Kidney (tissue), 14 donors: ENCODE data around the gene TRAP1. TPM values are rescaled to one million over a fixed set of nuclear protein-coding genes. Genes with fewer than 3 reads are reported as not detected.

ENCODE experiments used
- DNase-seq, 5 donors: peaks; one replicate each; pipeline ENCODE4 v3.0.0-alpha.2; 2013 to 2020
- FAIRE-seq: peaks from 2 replicates; lab custom pipeline; 2012; peaks lifted over from hg19 to GRCh38; lab: Jason Lieb, UNC
- H3K27ac ChIP-seq, 2 donors: one replicate each; pipeline ENCODE4 v1.7.0; 2013; ENCODE audit warnings: low read depth in 2 of 2, low read length in 2 of 2, inconsistent platforms in 1 of 2
- H3K27me3 ChIP-seq: one replicate; pipeline ENCODE4 v1.7.1; 2013; ENCODE audit warnings: low read length, inconsistent platforms; ENCODE audit not compliant: control insufficient read depth, insufficient read depth
- H3K36me3 ChIP-seq, 3 donors: one replicate each; pipeline versions ENCODE4 v1.7.0 to v1.7.1; 2013; ENCODE audit warnings: low read length in 3 of 3, control low read depth in 1 of 3, inconsistent platforms in 1 of 3; ENCODE audit not compliant: insufficient read depth in 3 of 3, control insufficient read depth in 2 of 3
- H3K4me1 ChIP-seq, 3 donors: one replicate each; pipeline versions ENCODE4 v1.7.0 to v1.7.1; 2013; ENCODE audit warnings: low read length in 3 of 3, inconsistent platforms in 1 of 3, low read depth in 1 of 3; ENCODE audit not compliant: control insufficient read depth in 2 of 3, insufficient read depth in 2 of 3
- H3K4me3 ChIP-seq, 3 donors: one replicate each; pipeline versions ENCODE4 v1.7.0 to v1.8.1; 2013; ENCODE audit warnings: low read length in 3 of 3, control low read depth in 1 of 3, inconsistent platforms in 1 of 3
- H3K9ac ChIP-seq, 3 donors: one replicate each; pipeline versions ENCODE4 v1.7.0 to v1.7.1; 2013; ENCODE audit warnings: low read length in 3 of 3, control low read depth in 1 of 3, inconsistent platforms in 1 of 3
- H3K9me3 ChIP-seq, 3 donors: one replicate each; pipeline versions ENCODE4 v1.7.0 to v1.7.1; 2013; ENCODE audit warnings: low read length in 3 of 3, control low read depth in 1 of 3, inconsistent platforms in 1 of 3; ENCODE audit not compliant: control insufficient read depth in 2 of 3, insufficient read depth in 1 of 3
- intact Hi-C: fragments of 100-400 bp; cut with DNase I; formaldehyde crosslinking; loops from one replicate; pipeline ENCODE4 v1.11.1; 2022
- polyA plus RNA-seq: library from polyadenylated mRNA; stranded (reverse); fragments of 350-450 nt; fragmentation: Illumina TruSeq; extraction: RNeasy Lipid Tissue Mini Kit (QIAGEN cat#74804); gene quantifications from one replicate; pipeline ENCODE4 v1.2.3, GENCODE V29; 2014; ENCODE audit warnings: low read depth, low replicate concordance; ENCODE audit not compliant: insufficient read depth
- total RNA-seq: library from RNA; stranded (reverse); fragmentation: NEBNext Ultra II Directional; extraction: Animal tissue kit (Norgen Biotek cat#: 25700); gene quantifications from one replicate; pipeline ENCODE4 v1.2.1, GENCODE V29; 2021
- TF ChIP-seq, protein P1 (sequence below): IDR thresholded peaks from 3 replicates; pipeline ENCODE4 v1.5.1; 2012; ENCODE audit warnings: mild to moderate bottlenecking, moderate library complexity, borderline replicate concordance; ENCODE audit not compliant: insufficient read depth; ENCODE audit errors: extremely low read depth
- donor health status: control.
- donor health status: control.
- donor health status: control.
- donor health status: control.
- donor health status: control.
- donor health status: DM: yes; HTN: yes; CAD: no.
- donor health status: Normal renal cell carcinoma (clear cell type).

TRAP1 gene
- total and polyA plus RNA-seq, 2 donors from 2014 or later: 86.3 to 88.8 TPM

DNA sequence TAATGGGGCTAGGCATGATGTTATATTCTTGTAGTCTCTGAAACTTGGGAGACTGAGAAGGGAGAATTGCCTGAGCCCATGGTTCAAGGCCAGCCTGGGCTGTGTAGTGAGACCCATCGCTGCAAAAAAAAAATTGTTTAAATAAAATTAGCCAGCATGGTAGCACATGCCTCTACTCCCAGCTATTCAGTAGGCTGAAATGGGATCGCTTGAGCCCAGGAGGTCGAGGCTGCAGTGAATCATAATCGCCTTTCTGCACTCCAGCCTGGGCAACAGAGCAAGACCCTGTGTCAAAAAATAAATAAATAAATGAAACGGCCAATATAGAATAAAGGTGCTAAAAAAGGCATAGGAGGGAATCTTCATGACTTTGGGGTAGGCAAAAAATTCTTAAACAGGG is 92.0 kb downstream of the TRAP1 start:
- DNase-seq (no peak), FAIRE-seq (no peak)
- TF ChIP-seq, protein P1, sequence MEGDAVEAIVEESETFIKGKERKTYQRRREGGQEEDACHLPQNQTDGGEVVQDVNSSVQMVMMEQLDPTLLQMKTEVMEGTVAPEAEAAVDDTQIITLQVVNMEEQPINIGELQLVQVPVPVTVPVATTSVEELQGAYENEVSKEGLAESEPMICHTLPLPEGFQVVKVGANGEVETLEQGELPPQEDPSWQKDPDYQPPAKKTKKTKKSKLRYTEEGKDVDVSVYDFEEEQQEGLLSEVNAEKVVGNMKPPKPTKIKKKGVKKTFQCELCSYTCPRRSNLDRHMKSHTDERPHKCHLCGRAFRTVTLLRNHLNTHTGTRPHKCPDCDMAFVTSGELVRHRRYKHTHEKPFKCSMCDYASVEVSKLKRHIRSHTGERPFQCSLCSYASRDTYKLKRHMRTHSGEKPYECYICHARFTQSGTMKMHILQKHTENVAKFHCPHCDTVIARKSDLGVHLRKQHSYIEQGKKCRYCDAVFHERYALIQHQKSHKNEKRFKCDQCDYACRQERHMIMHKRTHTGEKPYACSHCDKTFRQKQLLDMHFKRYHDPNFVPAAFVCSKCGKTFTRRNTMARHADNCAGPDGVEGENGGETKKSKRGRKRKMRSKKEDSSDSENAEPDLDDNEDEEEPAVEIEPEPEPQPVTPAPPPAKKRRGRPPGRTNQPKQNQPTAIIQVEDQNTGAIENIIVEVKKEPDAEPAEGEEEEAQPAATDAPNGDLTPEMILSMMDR: no peak
- Histone ChIP-seq H3K27ac (no peak overlapping the region), H3K4me1 (no peaks in the 10 kb centered on the region), H3K4me3 (no peak overlapping the region), H3K9ac (no peak overlapping the region), H3K36me3 (no peaks in the 10 kb centered on the region), H3K27me3 (no peaks in the 10 kb centered on the region), H3K9me3 (no peaks in the 10 kb centered on the region)
- intact Hi-C loops: no loop called here

DNA sequence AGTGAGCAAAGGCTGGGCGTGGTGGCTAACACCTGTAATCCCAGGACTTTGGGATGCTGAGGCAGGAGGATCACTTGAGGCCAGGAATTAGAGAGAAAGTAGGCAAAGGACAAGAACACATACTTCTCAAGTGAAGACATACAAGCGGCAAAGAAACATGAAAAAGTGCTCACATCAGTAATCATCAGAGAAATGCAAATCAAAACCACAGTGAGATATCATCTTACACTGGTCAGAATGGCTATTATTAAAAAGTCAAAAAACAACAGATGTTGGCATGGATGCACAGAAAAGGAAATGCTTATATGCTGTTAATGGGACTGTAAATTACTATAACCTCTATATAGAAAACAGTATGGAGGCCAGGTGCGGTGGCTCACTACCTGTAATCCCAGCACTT is 93.7 kb downstream of the TRAP1 start:
- H3K4me3 ChIP-seq: no peak overlapping the region
- no peaks in the 10 kb centered on the region for H3K9me3 ChIP-seq
- H3K9ac ChIP-seq: no peak overlapping the region
- intact Hi-C loops: no loop called here
- no peaks in the 10 kb centered on the region for H3K36me3 ChIP-seq
- no peaks in the 10 kb centered on the region for H3K4me1 ChIP-seq
- no peaks in the 10 kb centered on the region for H3K27me3 ChIP-seq
- TF ChIP-seq, protein P1: no peak
- FAIRE-seq (no peak), DNase-seq (peak in 1 of 5 donors; percentile 10)
- no peak overlapping the region for H3K27ac ChIP-seq

DNA sequence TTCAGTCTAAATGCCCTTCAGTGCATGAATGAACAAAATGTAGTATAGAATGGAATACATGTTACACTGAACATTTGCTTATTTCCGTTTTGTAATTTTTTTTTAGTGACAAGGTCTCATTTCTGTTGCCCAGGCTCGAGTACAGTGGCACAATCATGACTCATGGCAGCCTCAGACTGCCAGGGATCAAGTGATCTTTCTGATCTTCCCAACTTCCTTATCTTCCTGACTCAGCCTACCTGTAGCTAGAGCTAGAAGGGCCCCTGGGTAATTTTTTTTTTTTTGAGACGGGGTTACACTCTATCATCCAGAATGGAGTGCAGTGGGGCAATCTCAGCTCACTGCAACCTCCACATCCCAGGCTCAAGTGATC is 98.6 kb downstream of the TRAP1 start:
- Histone ChIP-seq H3K9ac (no peak overlapping the region), H3K27me3 (no peaks in the 10 kb centered on the region), H3K27ac (no peak overlapping the region), H3K4me3 (no peak overlapping the region), H3K9me3 (no peaks in the 10 kb centered on the region), H3K36me3 (no peaks in the 10 kb centered on the region), H3K4me1 (no peaks in the 10 kb centered on the region)
- TF ChIP-seq, protein P1: no peak
- FAIRE-seq: no peak
- DNase-seq: no peak
- intact Hi-C loops: no loop called here
